ENCODE measurements around the gene ZNF10.

Gene ZNF10

DNA sequence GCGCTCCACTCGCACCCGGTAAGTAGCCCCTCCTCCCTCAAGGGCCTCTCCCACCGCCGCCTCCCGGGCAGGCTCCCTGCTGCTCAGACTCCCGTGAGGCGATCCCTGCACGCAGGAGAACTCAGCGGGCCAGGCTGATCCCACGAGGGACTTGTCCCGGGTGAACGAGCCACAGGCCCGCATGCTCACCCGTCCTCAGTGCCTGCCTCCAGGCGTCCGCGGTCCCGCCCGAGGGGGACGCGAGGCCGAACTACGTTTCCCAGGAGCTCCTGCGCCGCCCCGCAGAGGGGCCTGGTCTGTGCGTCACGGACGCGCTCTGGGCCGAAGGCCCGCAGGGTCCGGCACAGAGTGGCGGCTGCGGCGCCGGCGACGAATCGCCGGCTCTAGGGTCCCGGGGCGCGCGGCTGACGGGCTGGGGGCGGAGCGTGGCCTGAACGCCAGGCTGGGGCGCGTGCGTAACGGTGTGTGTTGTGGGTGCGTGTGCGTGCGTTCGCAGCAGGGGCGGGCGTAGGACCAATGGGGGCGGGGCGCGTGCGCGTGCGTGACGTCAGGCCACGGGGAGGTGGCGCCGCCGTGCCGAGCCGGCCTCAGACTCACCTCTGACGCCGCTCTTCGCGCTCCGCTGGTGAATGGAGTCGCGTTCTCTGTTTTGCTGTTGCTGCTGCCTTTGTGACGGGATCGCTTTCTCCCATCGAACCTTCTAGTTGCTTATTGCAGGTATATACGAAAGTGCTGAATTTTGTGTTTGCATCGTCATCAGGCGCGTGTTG lies at the start of gene ZNF10, which contains the start of gene ZNF891:
Gene ZNF10 (plus strand): TSS at position 590 of the 770 bp plus-strand sequence. CDS start 13,866 bp downstream, outside the sequence.
Gene ZNF891 (minus strand): TSS at position 237 of the 770 bp plus-strand sequence. CDS start 8,356 bp downstream, outside the sequence.
- DNase-seq = peak; percentile 97

DNA sequence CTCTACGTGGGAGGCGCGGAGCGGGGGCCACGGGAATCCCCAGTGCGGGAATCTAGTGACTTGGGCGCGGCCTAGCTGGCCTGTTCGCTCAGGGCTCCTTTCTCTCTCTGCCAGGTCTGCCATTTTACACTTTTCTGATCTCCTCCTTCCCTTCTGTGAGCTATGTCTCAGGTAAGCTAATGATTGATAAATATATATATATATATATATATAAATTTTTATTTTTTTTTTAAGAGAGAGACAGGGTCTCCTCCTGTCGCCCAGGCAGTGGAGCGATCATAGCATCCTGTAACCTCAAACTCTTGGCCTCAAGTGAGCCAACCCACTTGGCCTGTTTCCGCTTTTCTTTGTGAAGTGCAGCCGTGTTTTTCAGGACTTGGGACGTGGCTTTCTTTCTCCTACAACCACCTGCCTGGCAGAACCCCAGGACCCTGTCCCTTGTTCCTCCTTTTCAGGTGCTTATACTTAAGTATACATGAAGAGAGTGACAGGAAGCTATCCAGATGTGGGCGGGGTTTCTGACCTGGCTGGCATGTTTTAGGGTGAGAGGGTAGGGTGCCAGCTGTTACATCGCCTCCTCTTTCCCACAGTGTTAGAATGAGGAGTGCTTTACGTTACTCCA lies 49.2 kb upstream of the ZNF10 start:
- DNase-seq = no peak

- no peak for DNase-seq
These were observed 47.1 kb upstream of the ZNF10 start for GRCh38 chr12:133083345-133083744.

- DNase-seq = no peak
These were observed 24.8 kb upstream of the ZNF10 start for GRCh38 chr12:133105620-133106019.

- DNase-seq = no peak
These were observed 24.2 kb upstream of the ZNF10 start for GRCh38 chr12:133106253-133106652.

GRCh38 chr12:133107121-133107520 lies 23.3 kb upstream of the ZNF10 start:
- no peak for DNase-seq

GRCh38 chr12:133108150-133108549 lies 22.3 kb upstream of the ZNF10 start:
- no peak for DNase-seq

GRCh38 chr12:133120385-133121191 lies 9.8 kb upstream of the ZNF10 start:
- no peak for DNase-seq

GRCh38 chr12:133124674-133125073 lies 5.8 kb upstream of the ZNF10 start:
- no peak for DNase-seq

- no peak for DNase-seq
These were observed 924 bp upstream of the ZNF10 start for GRCh38 chr12:133129368-133130037.

- DNase-seq = no peak
These were observed 341 bp downstream of the ZNF10 start for GRCh38 chr12:133130808-133131128.

DNA sequence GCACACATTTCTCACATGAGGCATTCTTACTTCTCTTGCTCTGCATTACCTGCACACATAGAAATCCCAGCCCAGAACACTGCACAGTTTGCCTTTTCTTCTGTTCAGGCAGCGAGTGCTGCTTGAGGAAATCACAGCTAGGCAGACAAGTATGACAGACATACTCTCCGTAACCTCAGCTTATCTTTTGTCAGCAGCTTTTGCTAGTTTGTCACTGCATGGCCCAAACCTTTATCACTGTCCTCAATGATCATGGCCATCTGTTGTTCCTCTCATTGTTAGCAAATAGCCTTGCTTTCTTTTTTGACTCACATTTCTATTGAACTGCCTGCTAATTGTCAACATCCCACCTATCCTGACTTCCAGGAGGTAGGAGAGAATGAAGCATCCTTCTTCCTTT lies 5.3 kb downstream of the ZNF10 start:
- DNase-seq = no peak

GRCh38 chr12:133145981-133146380 lies 15.6 kb downstream of the ZNF10 start:
- no peak for DNase-seq

DNA sequence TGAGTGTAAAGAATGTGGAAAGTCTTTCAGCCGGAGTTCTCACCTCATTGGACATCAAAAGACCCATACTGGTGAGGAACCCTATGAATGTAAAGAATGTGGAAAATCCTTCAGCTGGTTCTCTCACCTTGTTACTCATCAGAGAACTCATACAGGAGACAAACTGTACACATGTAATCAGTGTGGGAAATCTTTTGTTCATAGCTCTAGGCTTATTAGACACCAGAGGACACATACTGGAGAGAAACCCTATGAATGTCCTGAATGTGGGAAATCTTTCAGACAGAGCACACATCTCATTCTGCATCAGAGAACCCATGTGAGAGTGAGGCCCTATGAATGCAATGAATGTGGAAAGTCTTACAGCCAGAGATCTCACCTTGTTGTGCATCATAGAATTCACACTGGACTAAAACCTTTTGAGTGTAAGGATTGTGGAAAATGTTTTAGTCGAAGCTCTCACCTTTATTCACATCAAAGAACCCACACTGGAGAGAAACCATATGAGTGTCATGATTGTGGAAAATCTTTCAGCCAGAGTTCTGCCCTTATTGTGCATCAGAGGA lies 25.8 kb downstream of the ZNF10 start:
- no peak for DNase-seq

- DNase-seq = no peak
These were observed 35.3 kb downstream of the ZNF10 start for GRCh38 chr12:133165776-133166175.

- DNase-seq = no peak
These were observed 42.1 kb downstream of the ZNF10 start for GRCh38 chr12:133172491-133172890.

GRCh38 chr12:133174901-133175300 lies 44.5 kb downstream of the ZNF10 start:
- no peak for DNase-seq

GRCh38 chr12:133180669-133181068 lies 50.2 kb downstream of the ZNF10 start:
- no peak for DNase-seq

GRCh38 chr12:133181238-133181959 lies 51.0 kb downstream of the ZNF10 start, which contains the start of gene ZNF268:
Gene ZNF268, plus strand, starts transcription at chr12:133181495. Its CDS starts 503 bp downstream, at chr12:133181998.
- peak; percentile 93 for DNase-seq

DNA sequence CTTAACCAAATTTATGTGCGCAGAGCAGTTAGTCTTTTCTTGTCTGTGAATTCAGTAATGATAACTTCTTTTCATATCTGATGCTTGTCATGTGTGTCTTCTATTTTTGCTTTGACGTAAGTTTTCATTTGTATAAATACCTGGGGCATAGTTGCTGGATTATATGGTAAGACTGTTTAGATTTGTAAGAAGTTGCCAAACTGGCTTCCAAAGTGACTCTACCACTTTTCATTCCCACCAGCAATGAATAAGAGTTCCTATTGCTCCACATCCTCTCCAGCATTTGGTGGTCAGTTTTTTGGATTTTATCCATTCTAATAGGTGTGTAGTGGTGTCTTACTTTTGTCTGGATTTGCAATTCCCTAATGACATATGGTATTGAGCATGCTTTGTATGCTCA lies 59.7 kb downstream of the ZNF10 start:
- DNase-seq = no peak

GRCh38 chr12:133192847-133193246 lies 62.4 kb downstream of the ZNF10 start:
- DNase-seq = no peak

DNA sequence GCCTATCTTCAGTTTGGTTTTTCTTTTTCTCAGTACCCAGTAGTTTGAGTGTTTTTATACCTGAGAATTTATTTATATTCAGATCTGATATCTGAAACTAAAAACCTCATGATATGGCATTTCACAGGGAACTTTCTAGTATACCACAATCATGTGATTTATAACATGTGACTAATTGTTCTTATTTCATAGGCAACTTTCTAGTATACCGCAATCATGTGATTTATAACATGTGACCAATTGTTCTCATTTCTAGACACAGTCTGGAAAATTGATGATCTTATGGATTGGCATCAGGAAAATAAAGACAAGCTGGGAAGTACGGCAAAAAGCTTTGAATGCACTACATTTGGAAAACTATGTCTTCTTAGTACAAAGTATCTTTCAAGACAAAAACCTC lies 71.5 kb downstream of the ZNF10 start:
- no peak for DNase-seq
